HepG2 (cell line): Measurements from ENCODE around the gene NKX2-2. TPM values are rescaled to one million over a fixed set of nuclear protein-coding genes. Genes with fewer than 3 reads are reported as not detected.

Experiments used
- ATAC-seq: fragments of 200-7000 bp; cut with Tn5 transposase; 3 replicates; pipeline ENCODE4 v1.9.1; 2020; ENCODE audit warnings: mild to moderate bottlenecking, moderate library complexity
- BruUV-seq: library from RNA; stranded (reverse); fragments of 400-500 nt; replicated peaks from 2 replicates; lab custom pipeline; 2021; lab: Mats Ljungman, UMichigan
- CTCF ChIA-PET: fragments of 300-600 bp; formaldehyde crosslinking; extraction: SDS; loops from one replicate; lab custom pipeline; 2021; ENCODE audit warnings: low total read pairs, inconsistent platforms, low intra/inter-chr PET ratio; lab: Yijun Ruan, JAX
- POLR2A ChIA-PET: fragments of 350-600 bp; sonication (Branson Sonifier 250); formaldehyde crosslinking; loops from one replicate; lab custom pipeline; 2020; ENCODE audit warnings: antibody characterized with exemption, inconsistent platforms; lab: Yijun Ruan, JAX
- DNase-seq: peaks from one replicate; pipeline ENCODE4 v3.0.0-alpha.2; 2015; ENCODE audit warnings: low spot score
- FAIRE-seq: peaks from 3 replicates; lab custom pipeline; 2011; peaks lifted over from hg19 to GRCh38; lab: Jason Lieb, UNC
- H2AFZ ChIP-seq: one replicate; pipeline ENCODE4 v1.6.1; 2011; ENCODE audit warnings: low read length, inconsistent platforms
- H3K27ac ChIP-seq: fragments of 300-600 bp; 3 replicates; pipeline ENCODE4 v1.8.0; 2011; ENCODE audit warnings: mixed run types, mild to moderate bottlenecking, mixed read lengths, low read length, inconsistent platforms; ENCODE audit not compliant: insufficient read depth; ENCODE audit errors: extremely low read length
- H3K27me3 ChIP-seq, 2 experiments: fragments of 200-600 bp in 1 of 2; 2 replicates in 1 of 2; 3 replicates in 1 of 2; pipeline versions ENCODE4 v1.6.0 to v1.8.0; 2011; ENCODE audit warnings: low read length in 2 of 2, mild to moderate bottlenecking in 2 of 2, moderate library complexity in 2 of 2, inconsistent platforms in 1 of 2; ENCODE audit not compliant: insufficient read depth in 2 of 2, control insufficient read depth in 1 of 2
- H3K36me3 ChIP-seq, 2 experiments: fragments of 200-600 bp in 1 of 2; replicated peaks in 1 of 2; 2 replicates in 1 of 2; 3 replicates in 1 of 2; pipeline versions ENCODE4 v1.5.1 to v1.8.0; 2011; ENCODE audit warnings: low read length in 2 of 2, inconsistent platforms in 1 of 2; ENCODE audit not compliant: insufficient read depth in 2 of 2, control insufficient read depth in 1 of 2
- H3K4me1 ChIP-seq: 2 replicates; pipeline ENCODE4 v1.5.1; 2012; ENCODE audit warnings: low read length, inconsistent platforms; ENCODE audit not compliant: insufficient read depth
- H3K4me2 ChIP-seq: 2 replicates; pipeline ENCODE4 v1.6.0; 2011; ENCODE audit warnings: low read depth, low read length, inconsistent platforms
- H3K4me3 ChIP-seq, 3 experiments: fragments of 200-600 bp in 1 of 3; sonication (generic), shearing (Covaris generic) in 1 of 3; replicated peaks in 1 of 3; 2 replicates each; pipeline ENCODE4 v1.5.1; 2011 to 2016; ENCODE audit warnings: low read length in 3 of 3, inconsistent platforms in 2 of 3, low read depth in 2 of 3, mild to moderate bottlenecking in 2 of 3, control low read depth in 1 of 3, mixed read lengths in 1 of 3; ENCODE audit not compliant: insufficient read depth in 1 of 3
- H3K79me2 ChIP-seq: one replicate; pipeline ENCODE4 v1.6.1; 2011; ENCODE audit warnings: low read length, inconsistent platforms; ENCODE audit not compliant: insufficient read depth
- H3K9ac ChIP-seq: 2 replicates; pipeline ENCODE4 v1.6.0; 2011; ENCODE audit warnings: mild to moderate bottlenecking, low read depth, low read length, inconsistent platforms; ENCODE audit not compliant: insufficient read depth
- H3K9me3 ChIP-seq: 2 replicates; pipeline ENCODE4 v1.5.1; 2012; ENCODE audit warnings: mild to moderate bottlenecking, low read length
- H4K20me1 ChIP-seq: 2 replicates; pipeline ENCODE4 v1.6.0; 2011; ENCODE audit warnings: inconsistent platforms, mild to moderate bottlenecking, low read length, moderate library complexity; ENCODE audit not compliant: insufficient read depth
- AGO1 ChIP-seq: fragments of 200-400 bp; formaldehyde crosslinking; IDR thresholded peaks from 2 replicates; pipeline ENCODE4 v1.6.1; 2017; ENCODE audit warnings: mild to moderate bottlenecking, low read depth, low read length, moderate library complexity; ENCODE audit not compliant: poor library complexity, severe bottlenecking
- AHR ChIP-seq: IDR thresholded peaks from 2 replicates; pipeline ENCODE4 v1.6.1; 2018; ENCODE audit warnings: missing genetic modification reagents, missing compliant biosample characterization
- ATM ChIP-seq: fragments of 450-650 bp; IDR thresholded peaks from 2 replicates; pipeline ENCODE4 v1.7.1; 2017; ENCODE audit warnings: mild to moderate bottlenecking, borderline replicate concordance
- HDAC2 ChIP-seq: sonication (generic); formaldehyde crosslinking; IDR thresholded peaks from 2 replicates; pipeline ENCODE4 v1.4.0; 2020; ENCODE audit warnings: missing genetic modification reagents
- HOMEZ ChIP-seq: IDR thresholded peaks from 2 replicates; pipeline ENCODE4 v1.6.1; 2016; ENCODE audit warnings: low read depth
- KDM1A ChIP-seq: IDR thresholded peaks from 2 replicates; pipeline ENCODE4 v1.6.1; 2016; ENCODE audit warnings: missing compliant biosample characterization
- NR0B2 ChIP-seq: sonication (generic); formaldehyde crosslinking; IDR thresholded peaks from 2 replicates; pipeline ENCODE4 v1.4.0; 2020; ENCODE audit warnings: mild to moderate bottlenecking, missing genetic modification reagents
- PITX1 ChIP-seq: sonication (generic); formaldehyde crosslinking; IDR thresholded peaks from 2 replicates; pipeline ENCODE4 v1.5.1; 2020; ENCODE audit warnings: mild to moderate bottlenecking, missing genetic modification reagents
- RFXANK ChIP-seq: IDR thresholded peaks from 2 replicates; pipeline ENCODE4 v1.6.1; 2016
- TARDBP ChIP-seq: sonication (generic); formaldehyde crosslinking; IDR thresholded peaks from 2 replicates; pipeline ENCODE4 v1.8.0; 2022; ENCODE audit warnings: mild to moderate bottlenecking, missing genetic modification reagents
- ZFP62 ChIP-seq: sonication (generic); formaldehyde crosslinking; IDR thresholded peaks from 2 replicates; pipeline ENCODE4 v1.4.0; 2020; ENCODE audit warnings: missing genetic modification reagents
- ZNF225 ChIP-seq: sonication (generic); formaldehyde crosslinking; IDR thresholded peaks from 2 replicates; pipeline ENCODE4 v1.4.0; 2020; ENCODE audit warnings: mild to moderate bottlenecking, missing genetic modification reagents
- ZNF296 ChIP-seq: sonication (generic); formaldehyde crosslinking; conservative IDR thresholded peaks from 2 replicates; pipeline ENCODE4 v1.5.0; 2020; ENCODE audit warnings: mild to moderate bottlenecking, missing genetic modification reagents
- ZNF382 ChIP-seq: sonication (generic); formaldehyde crosslinking; IDR thresholded peaks from 2 replicates; pipeline ENCODE4 v1.5.0; 2020; ENCODE audit warnings: missing genetic modification reagents, mild to moderate bottlenecking, borderline replicate concordance
- ZNF720 ChIP-seq: sonication (generic); formaldehyde crosslinking; IDR thresholded peaks from 2 replicates; pipeline ENCODE4 v1.4.0; 2020; ENCODE audit warnings: missing genetic modification reagents
- ZSCAN29 ChIP-seq: sonication (generic); formaldehyde crosslinking; conservative IDR thresholded peaks from 2 replicates; pipeline ENCODE4 v1.4.0; 2020; ENCODE audit warnings: mild to moderate bottlenecking, missing genetic modification reagents
- ZSCAN9 ChIP-seq: IDR thresholded peaks from 2 replicates; pipeline ENCODE4 v1.6.1; 2016; ENCODE audit warnings: borderline replicate concordance
- WGBS: methylation state at CpG from one replicate; pipeline ENCODE4 v1.1.6; 2017; ENCODE audit warnings: low lambda C conversion rate; 5-methylcytosine and 5-hydroxymethylcytosine counted together
- in situ Hi-C: cut with HindIII; loops from 2 replicates; pipeline ENCODE4 v1.10.0; 2017; ENCODE audit warnings: low pct_unique_long_range_greater_than_20kb; ENCODE audit not compliant: extremely low pct_ligation_motif_present
- intact Hi-C: fragments of 100-400 bp; cut with micrococcal nuclease; formaldehyde crosslinking; loops from one replicate; pipeline ENCODE4 v1.10.0; 2022; ENCODE audit not compliant: unreplicated experiment
- polyA plus RNA-seq, 8 experiments: library from polyadenylated mRNA; depleted of rRNA in 3 of 8; stranded (reverse) in 7 of 8; unstranded in 1 of 8; fragments of >200 nt; fragmentation: Illumina TruSeq in 4 of 8; extraction: Trizol in 4 of 8; gene quantifications; 2 replicates each; pipeline versions ENCODE4 v1.2.1 to v1.2.3, GENCODE V29; 2011 to 2016; ENCODE audit warnings: low read depth in 4 of 8, missing spikeins in 1 of 8, mixed read lengths in 1 of 8; ENCODE audit not compliant: insufficient read depth in 1 of 8
- total RNA-seq, 5 experiments: library from RNA; depleted of rRNA; stranded (reverse); fragments of >200 nt; fragmentation: Illumina TruSeq; extraction: Trizol; gene quantifications; 2 replicates each; pipeline ENCODE4 v1.2.3, GENCODE V29; 2016; ENCODE audit warnings: low read depth in 1 of 5
- TF ChIP-seq, protein P1 (sequence below): sonication (generic); formaldehyde crosslinking; IDR thresholded peaks from 2 replicates; pipeline ENCODE4 v1.5.1; 2020; ENCODE audit warnings: missing genetic modification reagents, mild to moderate bottlenecking, borderline replicate concordance
- TF ChIP-seq, protein P2 (sequence below): sonication (generic); formaldehyde crosslinking; IDR thresholded peaks from 2 replicates; pipeline ENCODE4 v1.4.0; 2020; ENCODE audit warnings: missing genetic modification reagents, borderline replicate concordance
- TF ChIP-seq, protein P3 (sequence below): sonication (generic); formaldehyde crosslinking; IDR thresholded peaks from 2 replicates; pipeline ENCODE4 v1.4.0; 2020; ENCODE audit warnings: missing genetic modification reagents

Gene NKX2-2
- total and polyA plus RNA-seq, 2 of the 13 experiments (the other 11 are each of a cell fraction or from before 2014, with no cell fraction given), result not detected

- no peak overlapping the region for H3K27ac ChIP-seq
- H3K4me1 ChIP-seq, result peaks cover 9% of the 10 kb centered on the region
- H3K9me3 ChIP-seq, result no peaks in the 10 kb centered on the region
- TF ChIP-seq ZNF296 (CRISPR knock-in tag), result no peak
- TF ChIP-seq ZFP62 (CRISPR knock-in tag), result no peak
- TF ChIP-seq ZSCAN29 (CRISPR knock-in tag), result no peak
- no peak for TF ChIP-seq KDM1A (CRISPR knock-in tag)
- TF ChIP-seq RFXANK (CRISPR knock-in tag), result no peak
- no peak for TF ChIP-seq ZNF382 (CRISPR knock-in tag)
- TF ChIP-seq NR0B2 (CRISPR knock-in tag), result no peak
- TF ChIP-seq PITX1, result no peak
- no peak for TF ChIP-seq HDAC2 (CRISPR knock-in tag)
- TF ChIP-seq, protein P1, sequence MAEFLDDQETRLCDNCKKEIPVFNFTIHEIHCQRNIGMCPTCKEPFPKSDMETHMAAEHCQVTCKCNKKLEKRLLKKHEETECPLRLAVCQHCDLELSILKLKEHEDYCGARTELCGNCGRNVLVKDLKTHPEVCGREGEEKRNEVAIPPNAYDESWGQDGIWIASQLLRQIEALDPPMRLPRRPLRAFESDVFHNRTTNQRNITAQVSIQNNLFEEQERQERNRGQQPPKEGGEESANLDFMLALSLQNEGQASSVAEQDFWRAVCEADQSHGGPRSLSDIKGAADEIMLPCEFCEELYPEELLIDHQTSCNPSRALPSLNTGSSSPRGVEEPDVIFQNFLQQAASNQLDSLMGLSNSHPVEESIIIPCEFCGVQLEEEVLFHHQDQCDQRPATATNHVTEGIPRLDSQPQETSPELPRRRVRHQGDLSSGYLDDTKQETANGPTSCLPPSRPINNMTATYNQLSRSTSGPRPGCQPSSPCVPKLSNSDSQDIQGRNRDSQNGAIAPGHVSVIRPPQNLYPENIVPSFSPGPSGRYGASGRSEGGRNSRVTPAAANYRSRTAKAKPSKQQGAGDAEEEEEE (CRISPR knock-in tag), result no peak
- no peak for TF ChIP-seq ZNF720 (CRISPR knock-in tag)
- no peak for TF ChIP-seq TARDBP (CRISPR knock-in tag)
- no peak for TF ChIP-seq HOMEZ (CRISPR knock-in tag)
- no peak for TF ChIP-seq ZSCAN9 (CRISPR knock-in tag)
- TF ChIP-seq AHR (CRISPR knock-in tag), result no peak
- TF ChIP-seq, protein P2, sequence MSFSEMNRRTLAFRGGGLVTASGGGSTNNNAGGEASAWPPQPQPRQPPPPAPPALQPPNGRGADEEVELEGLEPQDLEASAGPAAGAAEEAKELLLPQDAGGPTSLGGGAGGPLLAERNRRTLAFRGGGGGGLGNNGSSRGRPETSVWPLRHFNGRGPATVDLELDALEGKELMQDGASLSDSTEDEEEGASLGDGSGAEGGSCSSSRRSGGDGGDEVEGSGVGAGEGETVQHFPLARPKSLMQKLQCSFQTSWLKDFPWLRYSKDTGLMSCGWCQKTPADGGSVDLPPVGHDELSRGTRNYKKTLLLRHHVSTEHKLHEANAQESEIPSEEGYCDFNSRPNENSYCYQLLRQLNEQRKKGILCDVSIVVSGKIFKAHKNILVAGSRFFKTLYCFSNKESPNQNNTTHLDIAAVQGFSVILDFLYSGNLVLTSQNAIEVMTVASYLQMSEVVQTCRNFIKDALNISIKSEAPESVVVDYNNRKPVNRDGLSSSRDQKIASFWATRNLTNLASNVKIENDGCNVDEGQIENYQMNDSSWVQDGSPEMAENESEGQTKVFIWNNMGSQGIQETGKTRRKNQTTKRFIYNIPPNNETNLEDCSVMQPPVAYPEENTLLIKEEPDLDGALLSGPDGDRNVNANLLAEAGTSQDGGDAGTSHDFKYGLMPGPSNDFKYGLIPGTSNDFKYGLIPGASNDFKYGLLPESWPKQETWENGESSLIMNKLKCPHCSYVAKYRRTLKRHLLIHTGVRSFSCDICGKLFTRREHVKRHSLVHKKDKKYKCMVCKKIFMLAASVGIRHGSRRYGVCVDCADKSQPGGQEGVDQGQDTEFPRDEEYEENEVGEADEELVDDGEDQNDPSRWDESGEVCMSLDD (CRISPR knock-in tag), result no peak
- TF ChIP-seq ATM, result no peak
- TF ChIP-seq AGO1, result no peak
- TF ChIP-seq, protein P3, sequence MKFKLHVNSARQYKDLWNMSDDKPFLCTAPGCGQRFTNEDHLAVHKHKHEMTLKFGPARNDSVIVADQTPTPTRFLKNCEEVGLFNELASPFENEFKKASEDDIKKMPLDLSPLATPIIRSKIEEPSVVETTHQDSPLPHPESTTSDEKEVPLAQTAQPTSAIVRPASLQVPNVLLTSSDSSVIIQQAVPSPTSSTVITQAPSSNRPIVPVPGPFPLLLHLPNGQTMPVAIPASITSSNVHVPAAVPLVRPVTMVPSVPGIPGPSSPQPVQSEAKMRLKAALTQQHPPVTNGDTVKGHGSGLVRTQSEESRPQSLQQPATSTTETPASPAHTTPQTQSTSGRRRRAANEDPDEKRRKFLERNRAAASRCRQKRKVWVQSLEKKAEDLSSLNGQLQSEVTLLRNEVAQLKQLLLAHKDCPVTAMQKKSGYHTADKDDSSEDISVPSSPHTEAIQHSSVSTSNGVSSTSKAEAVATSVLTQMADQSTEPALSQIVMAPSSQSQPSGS (CRISPR knock-in tag), result no peak
- no peak for TF ChIP-seq ZNF225
- H3K79me2 ChIP-seq, result no peaks in the 10 kb centered on the region
- H3K9ac ChIP-seq, result no peak overlapping the region
- no peaks in the 10 kb centered on the region for H3K36me3 ChIP-seq
- BruUV-seq, result no TSS peak
- ChIA-PET POLR2A (no interaction called here), CTCF (no interaction called here)
- no peaks in the 10 kb centered on the region for H4K20me1 ChIP-seq
- ATAC-seq (no peak), FAIRE-seq (no peak), DNase-seq (no peak)
- 13% methylated on average over 2 of the region's 2 CpGs for WGBS
- no peak overlapping the region for H2AFZ ChIP-seq
- intact Hi-C loops (no loop called here), in situ Hi-C loops (no loop called here)
- H3K4me3 ChIP-seq, result no peak overlapping the region
- H3K4me2 ChIP-seq, result no peak overlapping the region
- H3K27me3 ChIP-seq, result peaks cover 0 to 15% of the 10 kb centered on the region in 2 experiments; a peak in 2 of 5 replicates
Measured at GRCh38 chr20:21534886-21535285, 21.0 kb upstream of the NKX2-2 start.
